Right lobe of liver (tissue), 6 donors: Measurements from ENCODE around the gene DIRAS1. TPM values are rescaled to one million over a fixed set of nuclear protein-coding genes. Genes with fewer than 3 reads are reported as not detected.

Experiments used
- ATAC-seq, 4 donors: fragments of 200-7000 bp; cut with Tn5 transposase; one replicate each; pipeline ENCODE4 v1.9.1; 2020; ENCODE audit warnings: mild to moderate bottlenecking in 4 of 4, moderate library complexity in 4 of 4
- DNase-seq, 3 donors: peaks; one replicate each; pipeline ENCODE4 v3.0.0-alpha.2; 2020
- H3K27ac ChIP-seq, 3 donors: fragments of 200-600 bp; one replicate each; pipeline ENCODE4 v1.8.0; 2022
- H3K27me3 ChIP-seq, 2 donors: fragments of 200-600 bp; one replicate each; pipeline ENCODE4 v1.8.0; 2022
- H3K36me3 ChIP-seq, 4 donors: fragments of 200-600 bp; sonication (generic) in 1 of 4; one replicate each; pipeline versions ENCODE4 v1.5.1 to v1.8.0; 2017 to 2022; ENCODE audit warnings: control low read depth in 1 of 4
- H3K4me1 ChIP-seq, 4 donors: fragments of 200-600 bp; sonication (generic) in 1 of 4; one replicate each; pipeline versions ENCODE4 v1.5.1 to v1.8.0; 2017 to 2022; ENCODE audit warnings: control low read depth in 1 of 4
- H3K4me3 ChIP-seq, 3 donors: fragments of 200-600 bp; one replicate each; pipeline ENCODE4 v1.8.0; 2022
- H3K9me3 ChIP-seq, 4 donors: fragments of 200-600 bp; sonication (generic) in 1 of 4; one replicate each; pipeline versions ENCODE4 v1.5.1 to v1.8.0; 2017 to 2022; ENCODE audit warnings: control low read depth in 1 of 4
- CTCF ChIP-seq, 4 donors: fragments of 200-600 bp in 3 of 4; fragments of 450-650 bp in 1 of 4; IDR thresholded peaks; one replicate each; pipeline versions ENCODE4 v1.5.1 to v1.8.0; 2016 to 2022; ENCODE audit warnings: antibody characterized with exemption in 4 of 4, mild to moderate bottlenecking in 2 of 4
- POLR2A ChIP-seq: fragments of 450-650 bp; IDR thresholded peaks from one replicate; pipeline ENCODE4 v1.6.1; 2017; ENCODE audit warnings: antibody characterized with exemption, mild to moderate bottlenecking
- WGBS: methylation state at CpG from one replicate; pipeline ENCODE4 v1.1.6; 2018; ENCODE audit warnings: low coverage, low lambda C conversion rate; ENCODE audit not compliant: insufficient coverage; ENCODE audit errors: missing lambda C conversion rate; 5-methylcytosine and 5-hydroxymethylcytosine counted together
- intact Hi-C, 2 donors: fragments of 100-400 bp; cut with DNase I; formaldehyde crosslinking; loops; one replicate each; pipeline versions ENCODE4 v1.11.2 to v1.14.1; 2022
- total RNA-seq, 6 experiments: library from RNA; depleted of rRNA in 2 of 6; stranded (reverse); fragments of >200 nt in 2 of 6; fragmentation: NEBNext Ultra II Directional in 3 of 6; extraction: Animal tissue kit (Norgen Biotek cat#: 25700) in 3 of 6; gene quantifications; one replicate each; pipeline versions ENCODE4 v1.1.0 to v1.2.4, GENCODE V29; 2016 to 2023
- donor health status: DM: no; HTN: yes; CAD: no.
- donor health status: DM: no; HTN: no; CAD: no.
- donor health status: DM: no; HTN: no; CAD: no.
- donor health status: DM: no; HTN: yes; CAD: no.
- donor health status: DM: no; HTN: yes; CAD: no.

Gene DIRAS1
- total RNA-seq, 6 experiments from 2014 or later = 0.19 to 1.6 TPM; not detected in 4

DNA sequence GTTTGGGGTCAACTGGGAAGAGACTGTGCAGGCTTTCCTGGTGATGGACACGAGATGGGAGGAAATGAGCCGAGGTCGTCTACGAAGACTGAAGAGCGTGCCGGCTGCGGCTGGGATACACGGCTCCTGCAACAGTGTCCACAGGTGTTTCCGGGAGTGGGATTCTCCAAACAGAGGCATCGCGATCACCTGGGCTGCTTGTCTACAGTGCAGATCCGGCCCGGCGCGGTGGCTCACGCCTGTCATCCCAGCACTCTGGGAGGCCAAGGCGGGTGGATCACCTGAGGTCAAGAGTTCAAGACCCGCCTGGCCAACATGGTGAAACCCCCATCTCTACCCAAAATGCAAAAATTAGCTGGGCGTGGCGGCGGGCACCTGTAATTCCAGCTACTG, 30.3 kb upstream of the DIRAS1 start:
- ATAC-seq (no peak), DNase-seq (no peak)
- H3K4me1 ChIP-seq = no peaks in the 10 kb centered on the region
- H3K4me3 ChIP-seq = no peak overlapping the region
- TF ChIP-seq POLR2A = no peak
- TF ChIP-seq CTCF (IDR thresholded peaks at IDR 0.05) = no peak
- no peaks in the 10 kb centered on the region for H3K27me3 ChIP-seq
- 68% methylated on average over 5 of the region's 21 CpGs for WGBS
- no peaks in the 10 kb centered on the region for H3K9me3 ChIP-seq
- intact Hi-C loops = loop anchor here in 1 of 2 donors (10.0 kb wide), 1 partner anchor 107 kb away; no protein-coding TSS in a partner anchor
- peaks cover 0 to 12% (median under 1%) of the 10 kb centered on the region in 4 donors for H3K36me3 ChIP-seq
- no peak overlapping the region for H3K27ac ChIP-seq

GRCh38 chr19:2750808-2751437, 29.8 kb upstream of the DIRAS1 start:
- WGBS = 100% methylated on average over 1 of the region's 17 CpGs

DNA sequence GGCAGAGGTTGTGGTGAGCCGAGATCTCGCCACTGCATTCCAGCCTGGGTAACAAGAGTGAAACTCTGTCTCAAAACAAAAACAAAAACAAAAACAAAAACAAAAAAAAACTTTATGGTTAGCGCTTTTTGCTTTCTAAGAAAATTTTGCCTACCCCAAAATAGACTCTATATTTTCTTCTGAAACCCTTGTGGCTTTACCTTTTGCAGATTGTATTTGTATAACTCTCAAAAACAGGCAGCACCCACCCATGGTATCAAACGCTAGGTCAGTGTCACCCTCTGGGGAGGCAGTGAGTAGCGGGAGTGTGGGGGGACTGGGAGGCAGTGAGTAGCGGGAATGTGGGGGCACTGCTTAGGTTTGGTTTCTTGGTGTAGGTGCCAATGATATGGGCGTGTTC, 26.2 kb upstream of the DIRAS1 start:
- no peak overlapping the region for H3K27ac ChIP-seq

More at GRCh38 chr19:2750808-2751437, 29.8 kb upstream of the DIRAS1 start:
- ATAC-seq (no peak), DNase-seq (no peak)
- no peak overlapping the region for H3K4me3 ChIP-seq
- intact Hi-C loops = loop anchor here in 1 of 2 donors (10.0 kb wide), 1 partner anchor 106 kb away; no protein-coding TSS in a partner anchor
- TF ChIP-seq CTCF (IDR thresholded peaks at IDR 0.05) (no peak), POLR2A (no peak)
- H3K9me3 ChIP-seq = no peaks in the 10 kb centered on the region
- H3K27ac ChIP-seq = no peak overlapping the region
- H3K27me3 ChIP-seq = no peaks in the 10 kb centered on the region
- H3K36me3 ChIP-seq = peaks cover 0 to 11% (median under 1%) of the 10 kb centered on the region in 4 donors
- H3K4me1 ChIP-seq = no peaks in the 10 kb centered on the region

GRCh38 chr19:2744113-2744512, 22.9 kb upstream of the DIRAS1 start:
- Histone ChIP-seq H3K4me3 (no peak overlapping the region), H3K4me1 (peaks cover 0 to 2% (median 0%) of the 10 kb centered on the region in 4 donors), H3K36me3 (no peaks in the 10 kb centered on the region), H3K27ac (no peak overlapping the region), H3K9me3 (no peaks in the 10 kb centered on the region), H3K27me3 (no peaks in the 10 kb centered on the region)
- ATAC-seq (no peak), DNase-seq (no peak)
- no peak for TF ChIP-seq CTCF (IDR thresholded peaks at IDR 0.05)
- no peak for TF ChIP-seq POLR2A
- intact Hi-C loops = no loop called here
- WGBS = 38% methylated on average over 4 of the region's 4 CpGs

More for the DNA sequence above, 26.2 kb upstream of the DIRAS1 start:
- DNase-seq (no peak), ATAC-seq (no peak)
- no peaks in the 10 kb centered on the region for H3K36me3 ChIP-seq
- no peak for TF ChIP-seq CTCF (IDR thresholded peaks at IDR 0.05)
- no peak for TF ChIP-seq POLR2A
- H3K4me1 ChIP-seq = no peaks in the 10 kb centered on the region
- H3K9me3 ChIP-seq = no peaks in the 10 kb centered on the region
- intact Hi-C loops = no loop called here
- no peaks in the 10 kb centered on the region for H3K27me3 ChIP-seq
- no peak overlapping the region for H3K4me3 ChIP-seq
- WGBS = 56% methylated on average over 6 of the region's 7 CpGs
